ENCODE data around the gene N4BP2.

Gene N4BP2

DNA sequence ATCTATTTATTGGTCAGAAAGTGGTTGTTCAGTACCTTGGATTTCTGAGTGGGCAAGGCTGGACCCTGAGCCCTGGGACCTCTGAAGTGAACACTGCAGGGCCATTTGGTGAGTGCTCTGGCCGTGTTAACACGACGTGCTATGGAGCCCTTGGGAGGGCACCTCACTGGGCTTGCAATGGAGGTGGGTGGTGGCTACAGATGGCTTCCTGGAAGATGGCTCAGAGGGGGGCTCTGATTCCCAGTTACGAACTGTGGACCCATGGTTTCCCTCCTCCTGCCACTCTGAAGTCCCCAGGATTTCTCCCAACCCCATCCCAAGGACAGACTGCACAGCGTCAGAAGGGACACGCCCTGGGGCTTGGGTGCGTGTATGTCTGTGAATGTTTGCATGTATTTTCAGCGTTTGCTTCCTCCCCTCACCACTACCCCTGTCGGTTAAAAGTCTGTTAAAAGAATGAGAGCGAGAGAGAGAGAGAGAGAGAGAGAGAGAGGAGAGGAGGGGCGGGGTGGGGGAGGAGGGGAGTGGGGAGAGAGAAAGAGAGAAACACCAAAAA is 136.4 kb downstream of the N4BP2 start:
- FAIRE-seq, result no peak

DNA sequence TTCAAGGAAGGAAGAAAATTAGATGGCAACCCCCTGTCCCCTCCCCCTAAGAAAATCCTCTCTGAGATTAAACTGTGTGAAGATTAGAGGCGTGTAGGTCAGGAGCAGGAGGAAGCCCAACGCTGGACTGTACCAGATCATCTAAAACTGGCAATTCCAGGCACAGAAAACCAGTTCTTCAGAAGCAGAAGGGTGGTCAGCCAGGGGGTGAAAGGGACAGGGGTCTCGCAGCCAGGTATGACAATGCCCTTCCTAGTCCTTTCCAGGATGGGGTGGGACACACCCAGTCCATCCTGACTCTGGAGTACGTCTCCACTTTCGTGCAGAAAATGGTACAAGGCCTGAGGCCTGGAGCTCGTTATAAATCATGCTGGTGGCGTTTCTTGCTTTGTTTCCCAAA is 136.9 kb downstream of the N4BP2 start:
- no peak for FAIRE-seq

DNA sequence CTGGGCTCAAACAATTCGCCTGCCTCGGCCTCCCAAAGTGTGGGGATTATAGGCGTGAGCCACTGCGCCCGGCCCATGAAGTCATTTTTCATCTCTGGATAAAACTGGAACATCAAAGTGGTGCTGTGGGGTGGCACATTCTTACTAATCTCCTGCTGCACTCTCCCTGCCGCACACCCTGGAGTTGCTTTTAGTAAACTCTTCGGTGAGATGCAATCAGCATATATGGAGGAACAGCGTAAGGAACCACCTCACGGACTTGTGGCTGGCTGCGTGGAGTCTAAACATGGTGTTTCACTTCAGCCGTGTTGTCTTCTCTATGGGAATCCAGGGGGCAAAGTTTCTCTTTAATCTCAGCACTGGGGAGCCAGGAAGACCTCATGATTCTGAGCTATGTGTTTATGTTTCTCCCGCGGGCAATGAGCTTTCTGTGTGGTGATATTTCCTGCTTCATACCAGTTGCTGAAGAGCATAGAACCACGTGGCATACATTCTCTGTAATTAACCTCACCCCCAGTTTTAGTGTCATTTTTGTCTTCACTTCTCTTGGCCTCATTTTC is 138.0 kb downstream of the N4BP2 start:
- peak; percentile 36 for FAIRE-seq

DNA sequence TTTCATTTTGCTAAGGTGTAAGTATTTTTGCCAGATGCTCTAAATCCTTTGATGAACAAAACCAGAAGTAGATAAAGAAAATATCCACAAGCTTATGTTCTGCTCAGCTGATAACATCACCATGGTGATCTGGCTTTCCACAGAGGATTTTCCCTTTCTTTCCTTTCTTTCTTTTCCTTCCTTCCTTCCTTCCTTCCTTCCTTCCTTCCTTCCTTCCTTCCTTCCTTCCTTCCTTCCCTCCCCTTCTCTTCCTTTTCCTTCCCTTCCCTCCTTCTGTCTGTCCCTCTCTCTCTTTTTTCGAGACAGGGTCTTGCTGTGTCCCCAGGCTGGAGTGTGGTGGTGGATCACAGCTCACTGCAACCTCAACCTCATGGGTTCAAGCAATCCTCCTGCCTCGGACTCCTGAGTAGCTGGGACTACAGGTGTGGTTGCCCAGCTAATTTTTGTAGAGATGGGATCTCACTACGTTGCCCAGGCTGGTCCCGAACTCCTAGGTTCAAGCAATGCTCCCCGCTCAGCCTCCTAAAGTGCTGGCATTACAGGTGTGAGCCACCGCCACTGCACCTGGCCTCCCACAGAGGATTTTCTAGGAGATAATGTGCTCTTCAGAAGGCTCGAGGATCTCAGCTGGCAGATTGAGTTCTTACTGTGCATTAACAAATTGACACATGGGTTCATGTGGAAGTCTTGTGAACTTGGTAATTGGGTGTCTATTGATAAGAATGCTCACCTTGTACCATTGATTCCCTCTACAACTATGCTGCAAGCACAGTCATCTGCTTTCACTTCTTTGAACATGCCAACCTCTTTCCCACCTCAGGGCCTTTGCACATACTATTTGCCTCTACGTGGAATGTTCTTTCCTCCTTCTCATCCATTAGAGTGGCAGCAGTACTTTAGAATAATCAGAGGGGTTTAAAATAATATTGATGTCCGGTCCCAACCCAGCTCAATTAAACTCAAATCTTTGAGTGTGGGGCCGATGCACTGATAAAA is 138.8 kb downstream of the N4BP2 start:
- FAIRE-seq, result no peak

DNA sequence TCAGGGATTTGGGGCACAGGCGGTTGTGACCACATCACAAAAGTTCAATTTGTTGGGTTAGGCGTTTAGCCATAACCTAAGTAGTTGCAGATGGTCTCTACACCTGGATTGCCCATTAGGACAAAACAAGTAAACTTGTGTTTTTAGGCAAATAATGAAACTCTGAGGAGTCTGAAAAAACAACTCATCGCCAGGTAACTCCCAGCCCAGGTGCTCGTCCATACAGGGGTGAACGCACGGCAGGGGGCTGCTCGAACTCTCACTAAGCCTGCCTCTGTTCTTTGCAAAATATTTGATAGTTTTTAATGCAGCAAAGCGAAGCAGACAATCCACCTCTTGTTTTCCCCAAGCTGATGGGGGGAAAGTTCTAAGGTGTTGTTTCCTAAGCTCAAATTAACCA is 139.6 kb downstream of the N4BP2 start:
- FAIRE-seq, result no peak

DNA sequence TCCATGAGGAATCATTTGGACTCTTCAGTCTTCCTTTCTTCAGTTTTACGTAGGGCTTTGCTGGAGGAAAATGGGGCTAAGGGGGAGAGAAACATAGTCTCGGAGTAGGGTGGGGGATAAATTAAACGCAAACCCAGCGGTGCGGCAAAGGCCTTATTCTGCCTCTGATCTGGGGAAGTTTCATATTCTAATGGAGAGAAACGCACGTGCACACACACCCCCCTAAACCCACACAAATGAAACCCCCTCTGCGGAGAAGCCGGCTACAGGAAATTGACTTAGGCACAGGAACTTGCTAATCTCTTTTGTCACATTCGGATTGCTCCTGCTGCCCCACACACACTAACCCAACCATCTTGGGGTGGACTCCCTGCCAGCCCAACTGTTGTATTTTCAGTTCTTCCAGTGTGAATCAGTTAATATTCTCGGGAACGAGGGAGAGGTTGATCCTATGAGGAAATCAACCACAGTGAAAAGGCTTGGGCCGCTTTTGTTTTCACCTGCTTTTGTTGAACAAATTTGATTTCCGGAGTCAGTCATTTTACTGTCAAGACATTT is 140.2 kb downstream of the N4BP2 start, which contains the start of gene RHOH:
TSS of gene RHOH (plus strand) at position 308 of the 558 bp plus-strand sequence. CDS start 46,356 bp downstream, outside the sequence.
- FAIRE-seq, result no peak

DNA sequence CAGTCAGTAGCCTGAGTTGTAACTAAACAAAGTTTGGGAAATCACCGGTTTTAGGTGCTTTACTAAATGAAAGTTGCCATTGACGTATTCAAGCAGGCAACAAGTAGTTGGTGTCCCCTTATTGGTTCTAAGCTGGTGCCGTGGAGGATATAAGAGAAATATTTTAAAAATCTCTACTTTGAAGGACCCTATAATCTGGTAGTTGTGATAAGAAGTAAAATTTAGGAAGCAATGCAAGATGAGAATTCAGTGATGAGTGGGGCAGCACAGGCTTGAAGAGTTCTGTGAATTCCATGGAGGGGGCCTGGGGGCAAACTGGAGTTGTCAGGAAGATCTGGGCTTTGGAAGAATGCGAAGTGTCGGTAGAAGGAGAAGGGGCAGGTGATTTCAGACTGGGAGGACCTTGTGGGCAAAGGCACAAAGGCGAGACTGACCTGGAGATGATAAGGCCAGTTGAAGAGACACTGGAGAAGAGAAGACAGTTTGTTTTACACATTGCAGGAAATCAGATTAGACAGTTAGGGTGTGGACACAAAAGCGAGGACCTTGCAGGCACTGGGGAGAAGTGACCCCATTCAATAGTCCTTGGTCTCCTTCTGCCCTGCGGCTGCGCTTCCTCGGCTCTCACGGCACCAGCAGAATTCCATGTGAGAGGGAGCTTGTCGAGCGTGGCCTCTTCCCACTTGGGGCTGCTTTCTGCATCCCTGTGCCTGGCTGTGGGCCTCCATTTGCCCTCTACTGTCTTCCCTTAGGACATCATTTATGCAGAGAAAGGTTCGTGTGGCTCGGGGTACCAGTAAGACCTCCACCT is 141.4 kb downstream of the N4BP2 start:
- no peak for FAIRE-seq

DNA sequence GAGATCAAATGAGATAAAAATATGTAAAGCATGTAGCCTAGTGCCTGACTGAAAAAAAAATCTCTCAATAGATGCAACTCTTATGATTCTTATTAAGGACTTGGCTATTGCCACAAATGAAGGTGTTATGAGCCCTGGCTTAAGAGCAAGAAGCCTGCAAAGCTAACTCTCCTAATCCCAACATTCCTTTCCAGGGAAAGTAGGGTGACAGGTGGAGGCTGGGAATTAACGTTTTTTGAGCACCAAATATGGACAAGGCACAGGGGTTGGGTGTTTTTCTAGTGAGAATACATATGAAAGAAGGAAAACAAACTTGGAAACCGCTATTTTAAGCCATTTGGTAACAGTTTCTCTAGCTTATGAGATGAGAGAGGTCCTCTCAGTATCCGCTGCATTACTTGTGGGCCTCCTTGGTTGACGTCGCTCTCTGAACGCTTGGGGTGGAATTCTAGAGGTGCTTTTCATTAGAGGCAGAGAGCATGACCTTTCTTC is 142.6 kb downstream of the N4BP2 start:
- FAIRE-seq, result no peak

DNA sequence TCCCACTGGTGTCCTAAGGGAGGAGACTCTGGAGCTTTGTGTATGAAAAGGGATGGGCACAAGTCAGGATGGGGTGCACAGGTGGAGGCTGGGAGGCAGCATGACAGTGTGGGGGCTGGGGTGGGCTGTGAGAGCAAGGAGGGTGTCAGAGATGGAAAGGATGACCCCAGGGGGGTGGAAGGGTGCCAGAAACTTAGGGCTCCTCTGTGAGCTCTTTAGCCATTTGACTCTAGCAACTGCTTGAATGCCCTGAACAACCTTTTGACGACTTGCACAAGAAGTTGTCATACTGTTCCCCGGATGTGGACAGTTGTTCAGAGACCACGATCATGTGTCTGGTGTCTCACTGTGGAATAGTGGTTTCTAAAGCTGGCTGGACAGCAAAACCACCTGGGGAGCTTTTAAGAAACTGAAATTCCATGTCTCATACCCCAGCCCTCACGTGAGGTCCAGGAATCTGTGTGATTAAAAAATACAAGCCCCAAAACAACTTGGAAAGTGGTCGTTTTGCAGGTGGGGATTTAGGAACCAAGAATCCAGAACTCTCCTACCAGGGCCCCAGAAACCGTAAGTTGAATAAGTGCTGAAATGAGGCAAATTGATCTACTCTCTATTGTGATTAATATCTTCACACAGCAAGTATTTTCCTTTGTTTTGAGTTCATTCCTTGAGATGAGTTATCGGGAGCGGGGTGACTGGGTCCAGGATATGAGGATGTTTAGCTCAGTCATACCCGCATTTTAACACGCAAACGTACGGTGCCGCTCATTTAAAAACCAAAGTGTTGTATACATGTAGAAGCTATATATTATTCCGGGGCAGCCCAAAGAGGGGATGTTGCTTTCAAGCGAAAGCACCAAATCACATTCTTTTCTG is 143.6 kb downstream of the N4BP2 start:
- FAIRE-seq, result no peak

DNA sequence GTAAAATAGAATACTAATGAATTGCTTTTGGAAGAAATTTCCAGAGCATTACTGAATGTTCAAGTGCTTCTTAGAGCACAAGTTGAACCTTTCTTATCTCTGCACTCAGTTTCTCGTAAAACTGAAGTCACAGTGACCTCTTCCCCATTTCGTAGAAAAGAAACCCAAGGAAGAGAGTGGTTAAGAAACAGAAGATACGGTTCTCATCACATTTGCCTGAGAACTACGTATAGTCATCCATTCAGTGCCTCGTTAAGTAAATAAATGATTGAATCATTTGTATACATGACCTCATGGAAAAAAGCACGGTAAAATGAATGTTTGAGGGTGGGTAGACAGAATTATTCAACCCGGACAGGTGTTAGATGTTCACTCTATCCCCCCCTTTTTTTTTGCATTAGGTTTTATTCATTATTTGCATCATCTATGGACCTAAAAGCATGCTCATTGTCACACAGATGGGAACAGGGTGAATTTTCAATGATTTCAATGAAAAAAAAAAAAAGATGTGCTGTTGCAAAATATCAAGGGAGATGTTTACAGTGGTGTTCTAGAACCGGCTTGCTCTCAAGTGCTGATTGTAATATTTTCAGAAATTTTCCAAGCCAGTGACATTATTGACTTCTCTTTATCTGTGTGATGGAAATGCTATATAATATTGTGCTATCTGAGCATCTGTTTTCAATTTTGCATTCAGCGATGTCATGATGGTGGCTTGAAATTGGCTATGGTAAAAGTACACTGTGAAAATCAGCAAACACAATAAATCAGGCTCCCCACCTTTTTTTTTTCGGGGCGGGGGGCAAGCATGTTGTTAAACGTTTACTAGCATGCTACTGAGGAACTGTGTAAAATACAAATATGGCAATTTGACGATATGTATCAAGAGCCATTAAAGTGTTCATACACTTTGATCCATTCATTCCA is 144.5 kb downstream of the N4BP2 start:
- no peak for FAIRE-seq

DNA sequence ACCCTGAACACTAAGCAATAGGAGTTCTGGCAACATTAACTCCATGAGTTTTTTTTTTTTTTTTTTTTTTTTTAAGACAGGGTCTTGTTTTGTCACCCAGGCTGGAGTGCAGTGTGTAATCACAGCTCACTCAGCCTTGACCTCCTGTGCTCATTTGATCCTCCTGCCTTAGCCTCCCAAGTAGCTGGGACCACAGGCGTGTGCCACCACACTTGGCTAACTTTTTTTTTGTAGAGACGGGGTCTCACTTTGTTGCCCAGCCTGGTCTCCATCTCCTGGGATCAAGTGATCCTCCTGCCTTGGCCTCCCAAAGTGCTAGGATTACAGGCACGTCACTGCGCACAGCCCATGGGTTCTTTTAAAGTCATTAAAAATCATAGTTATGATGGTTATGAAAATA is 145.2 kb downstream of the N4BP2 start:
- FAIRE-seq, result no peak

DNA sequence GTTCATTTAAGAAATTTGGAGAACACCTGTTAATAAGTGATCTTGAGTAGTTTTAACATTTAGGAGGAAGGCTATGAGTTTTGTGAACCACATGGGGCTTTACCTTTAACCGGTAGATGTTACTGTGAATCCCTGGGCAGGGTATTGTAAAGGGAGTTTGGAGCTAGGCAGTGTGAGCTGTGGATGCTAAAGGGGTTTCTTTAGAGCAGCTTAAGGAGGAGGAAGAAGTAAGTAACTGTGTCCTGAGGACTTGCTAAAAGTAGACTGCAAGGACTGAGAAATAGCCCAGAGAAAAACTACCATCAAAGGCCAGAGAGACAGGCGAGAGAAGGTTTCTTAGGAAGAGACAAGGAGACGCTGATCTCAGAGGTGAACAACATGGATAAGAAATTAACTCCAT is 145.8 kb downstream of the N4BP2 start:
- no peak for FAIRE-seq

DNA sequence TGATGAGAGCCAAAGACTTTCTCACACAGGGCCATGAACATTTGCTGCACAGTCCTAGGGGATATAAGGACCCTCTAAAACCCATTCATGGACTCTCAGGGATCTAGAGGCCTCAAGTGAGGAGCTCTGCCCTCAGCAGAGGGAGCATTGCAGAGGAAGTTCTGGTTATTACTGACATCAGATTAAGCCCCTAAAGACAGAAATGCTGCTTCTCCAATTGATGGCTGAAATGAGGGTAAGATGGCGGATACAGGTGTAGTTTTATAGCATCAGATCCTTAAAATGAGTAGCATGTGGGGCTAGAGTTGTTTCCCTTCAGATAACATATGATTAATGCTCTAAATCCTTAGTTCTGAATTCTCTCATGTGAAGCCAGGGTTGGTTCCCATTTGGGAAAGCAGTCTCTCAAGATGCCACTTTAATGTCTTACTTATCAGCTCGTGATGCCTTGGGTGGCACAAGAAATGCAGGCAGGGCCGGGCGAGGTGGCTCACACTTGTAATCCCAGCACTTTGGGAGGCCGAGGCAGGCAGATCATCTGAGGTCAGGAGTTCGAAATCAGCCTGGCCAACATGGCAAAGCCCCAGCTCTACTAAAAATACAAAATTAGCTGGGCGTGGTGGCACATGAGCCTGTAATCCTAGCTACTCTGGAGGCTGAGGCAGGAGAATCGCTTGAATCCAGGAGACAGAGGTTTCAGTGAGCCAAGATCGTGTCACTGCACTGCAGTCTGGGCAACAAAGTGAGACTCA is 148.0 kb downstream of the N4BP2 start:
- no peak for FAIRE-seq

DNA sequence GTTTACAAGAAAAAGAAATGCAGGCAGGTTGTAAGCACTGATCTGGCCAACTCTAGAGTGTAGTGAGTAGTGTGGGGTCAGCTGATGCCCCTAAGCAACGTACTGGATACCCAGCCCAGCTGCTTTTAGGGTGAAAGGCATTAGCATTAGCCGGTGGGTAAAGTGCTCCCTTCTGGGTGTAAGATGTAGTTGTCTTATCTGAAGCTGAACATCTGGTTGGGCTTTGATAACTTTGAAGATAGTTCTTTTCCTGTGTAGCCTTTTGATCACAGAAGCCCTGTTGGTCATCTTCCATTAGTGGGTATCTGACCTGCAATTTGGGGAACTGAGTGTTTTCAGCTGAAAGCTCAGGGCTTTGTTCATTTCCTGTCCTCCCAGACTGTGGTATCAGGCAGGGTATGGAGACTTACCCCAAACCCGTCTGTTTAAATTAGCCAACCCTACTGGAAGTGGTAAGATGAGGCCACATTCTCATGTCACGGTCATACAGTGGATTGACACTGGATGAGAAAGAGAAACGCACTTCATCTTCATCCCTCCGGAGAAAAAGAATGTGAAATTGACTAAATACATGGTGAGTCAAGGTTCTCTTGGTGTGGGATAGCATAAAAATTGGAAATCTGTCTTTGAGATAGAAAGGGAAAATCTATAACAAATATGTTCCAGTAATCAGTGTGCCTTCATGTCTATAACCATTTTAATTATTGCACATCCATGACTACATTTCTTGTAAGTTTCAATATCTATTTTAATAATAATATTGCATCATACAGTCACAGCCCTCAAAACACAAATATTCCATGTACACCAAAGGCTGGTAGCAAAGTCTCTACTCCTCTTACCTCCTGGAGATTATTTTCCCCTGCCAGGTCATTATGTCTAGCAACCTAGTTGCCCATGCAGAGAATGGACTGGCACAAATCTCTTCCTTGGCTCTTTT is 148.9 kb downstream of the N4BP2 start:
- FAIRE-seq, result no peak

DNA sequence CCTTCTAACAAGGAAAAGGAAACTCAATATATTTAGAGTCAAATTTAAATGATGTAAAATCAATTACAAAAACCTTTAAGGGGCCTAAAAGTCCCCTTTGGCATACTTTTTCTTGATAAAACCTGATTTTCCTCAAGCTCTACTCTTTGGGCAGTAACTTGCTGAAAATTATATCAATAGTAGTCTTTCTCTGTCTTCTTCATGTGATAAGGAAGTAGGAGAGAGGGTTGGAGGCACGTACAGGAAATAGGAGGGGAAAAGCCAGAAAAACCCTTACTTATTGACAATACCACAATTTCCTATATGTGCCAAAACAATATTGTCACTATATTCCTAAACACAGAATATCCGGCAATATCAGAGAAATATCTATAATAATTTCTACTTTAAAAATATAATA is 149.8 kb downstream of the N4BP2 start:
- no peak for FAIRE-seq
